Thyroid gland (tissue), 4 donors: ENCODE measurements around the gene CLSTN2.

Source experiments
- CTCF ChIP-seq, 6 experiments: fragments of 200-600 bp in 3 of 6; fragments of 450-650 bp in 3 of 6; sonication (generic) in 3 of 6; IDR thresholded peaks; one replicate each; pipeline ENCODE4 v1.5.1; 2016 to 2019; ENCODE audit warnings: antibody characterized with exemption in 6 of 6, mild to moderate bottlenecking in 2 of 6, inconsistent platforms in 1 of 6, moderate library complexity in 1 of 6
- POLR2A ChIP-seq, 2 donors: fragments of 450-650 bp; IDR thresholded peaks; one replicate each; pipeline ENCODE4 v1.6.1; 2017; ENCODE audit warnings: antibody characterized with exemption in 2 of 2, mild to moderate bottlenecking in 2 of 2, moderate library complexity in 1 of 2

GRCh38 chr3:140205598-140205997 is 270.6 kb downstream of the CLSTN2 start:
- TF ChIP-seq CTCF (IDR thresholded peaks at IDR 0.05) (no peak), POLR2A (IDR thresholded peaks at IDR 0.05) (no peak)
